Ishikawa (cell line): ENCODE data around the gene PLPPR1.

Experiments used
- CEBPB ChIP-seq: IDR thresholded peaks from 2 replicates; pipeline ENCODE4 v1.6.1; 2012
- CREB1 ChIP-seq: IDR thresholded peaks from 2 replicates; pipeline ENCODE4 v1.6.1; 2012; ENCODE audit warnings: low read depth
- EGR1 ChIP-seq: IDR thresholded peaks from 2 replicates; pipeline ENCODE4 v1.6.1; 2012
- EP300 ChIP-seq: IDR thresholded peaks from 2 replicates; pipeline ENCODE4 v1.6.1; 2012; ENCODE audit warnings: borderline replicate concordance
- TAF1 ChIP-seq: IDR thresholded peaks from 2 replicates; pipeline ENCODE4 v1.6.1; 2012; ENCODE audit warnings: low read depth, mild to moderate bottlenecking
- TCF12 ChIP-seq: IDR thresholded peaks from 2 replicates; pipeline ENCODE4 v1.6.1; 2012; ENCODE audit warnings: low read depth
- TF ChIP-seq, protein P1 (sequence below): IDR thresholded peaks from 2 replicates; pipeline ENCODE4 v1.6.1; 2012; ENCODE audit warnings: low read depth, mild to moderate bottlenecking
- TF ChIP-seq, protein P2 (sequence below): IDR thresholded peaks from 2 replicates; pipeline ENCODE4 v1.6.1; 2012
- TF ChIP-seq, protein P3 (sequence below): IDR thresholded peaks from 2 replicates; pipeline ENCODE4 v1.6.1; 2012

DNA sequence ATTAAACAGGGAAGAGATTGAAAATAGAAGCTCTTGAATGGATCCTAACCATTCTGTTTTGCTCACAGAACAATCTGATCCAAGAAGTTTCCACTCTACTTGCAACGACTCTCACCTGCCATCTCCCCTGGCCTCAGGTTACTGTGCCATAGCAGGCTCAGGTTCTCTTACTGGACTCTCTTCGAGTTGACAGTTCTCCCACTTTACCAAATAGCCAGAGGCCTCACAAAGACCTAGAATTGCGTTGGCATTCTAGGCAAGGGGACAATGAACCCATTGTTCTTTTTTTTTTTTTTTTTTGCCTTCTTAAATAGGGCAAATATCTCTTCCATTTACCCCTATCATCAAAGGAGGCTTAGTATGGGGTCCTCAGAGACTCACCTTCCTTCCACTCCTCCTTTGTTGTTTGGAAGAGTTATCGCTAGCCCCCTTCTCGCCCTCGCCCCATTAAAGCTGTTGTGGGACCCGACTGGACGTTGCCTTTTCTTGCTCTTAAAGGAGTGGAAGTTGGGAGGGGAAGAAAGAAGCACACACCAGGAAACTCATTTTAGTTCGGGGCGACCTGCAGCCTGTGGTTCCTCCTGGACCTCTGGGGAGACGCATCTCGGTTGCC, 688 bp upstream of the PLPPR1 start:
- TF ChIP-seq EP300 (no peak), TCF12 (no peak), CEBPB (no peak), TAF1 (no peak), CREB1 (no peak), EGR1 (no peak)
- TF ChIP-seq, protein P1, sequence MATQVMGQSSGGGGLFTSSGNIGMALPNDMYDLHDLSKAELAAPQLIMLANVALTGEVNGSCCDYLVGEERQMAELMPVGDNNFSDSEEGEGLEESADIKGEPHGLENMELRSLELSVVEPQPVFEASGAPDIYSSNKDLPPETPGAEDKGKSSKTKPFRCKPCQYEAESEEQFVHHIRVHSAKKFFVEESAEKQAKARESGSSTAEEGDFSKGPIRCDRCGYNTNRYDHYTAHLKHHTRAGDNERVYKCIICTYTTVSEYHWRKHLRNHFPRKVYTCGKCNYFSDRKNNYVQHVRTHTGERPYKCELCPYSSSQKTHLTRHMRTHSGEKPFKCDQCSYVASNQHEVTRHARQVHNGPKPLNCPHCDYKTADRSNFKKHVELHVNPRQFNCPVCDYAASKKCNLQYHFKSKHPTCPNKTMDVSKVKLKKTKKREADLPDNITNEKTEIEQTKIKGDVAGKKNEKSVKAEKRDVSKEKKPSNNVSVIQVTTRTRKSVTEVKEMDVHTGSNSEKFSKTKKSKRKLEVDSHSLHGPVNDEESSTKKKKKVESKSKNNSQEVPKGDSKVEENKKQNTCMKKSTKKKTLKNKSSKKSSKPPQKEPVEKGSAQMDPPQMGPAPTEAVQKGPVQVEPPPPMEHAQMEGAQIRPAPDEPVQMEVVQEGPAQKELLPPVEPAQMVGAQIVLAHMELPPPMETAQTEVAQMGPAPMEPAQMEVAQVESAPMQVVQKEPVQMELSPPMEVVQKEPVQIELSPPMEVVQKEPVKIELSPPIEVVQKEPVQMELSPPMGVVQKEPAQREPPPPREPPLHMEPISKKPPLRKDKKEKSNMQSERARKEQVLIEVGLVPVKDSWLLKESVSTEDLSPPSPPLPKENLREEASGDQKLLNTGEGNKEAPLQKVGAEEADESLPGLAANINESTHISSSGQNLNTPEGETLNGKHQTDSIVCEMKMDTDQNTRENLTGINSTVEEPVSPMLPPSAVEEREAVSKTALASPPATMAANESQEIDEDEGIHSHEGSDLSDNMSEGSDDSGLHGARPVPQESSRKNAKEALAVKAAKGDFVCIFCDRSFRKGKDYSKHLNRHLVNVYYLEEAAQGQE, result no peak
- TF ChIP-seq, protein P2, sequence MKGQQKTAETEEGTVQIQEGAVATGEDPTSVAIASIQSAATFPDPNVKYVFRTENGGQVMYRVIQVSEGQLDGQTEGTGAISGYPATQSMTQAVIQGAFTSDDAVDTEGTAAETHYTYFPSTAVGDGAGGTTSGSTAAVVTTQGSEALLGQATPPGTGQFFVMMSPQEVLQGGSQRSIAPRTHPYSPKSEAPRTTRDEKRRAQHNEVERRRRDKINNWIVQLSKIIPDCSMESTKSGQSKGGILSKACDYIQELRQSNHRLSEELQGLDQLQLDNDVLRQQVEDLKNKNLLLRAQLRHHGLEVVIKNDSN, result no peak
- TF ChIP-seq, protein P3, sequence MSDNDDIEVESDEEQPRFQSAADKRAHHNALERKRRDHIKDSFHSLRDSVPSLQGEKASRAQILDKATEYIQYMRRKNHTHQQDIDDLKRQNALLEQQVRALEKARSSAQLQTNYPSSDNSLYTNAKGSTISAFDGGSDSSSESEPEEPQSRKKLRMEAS, result no peak
